Smooth muscle cell (in vitro differentiated cells): ENCODE data around the gene THEM5. TPM values are rescaled to one million over a fixed set of nuclear protein-coding genes. Genes with fewer than 3 reads are reported as not detected.

Experiments
- DNase-seq: peaks from one replicate; lab custom pipeline; 2025; ENCODE audit not compliant: unreplicated experiment; lab: John Stamatoyannopoulos, UW
- H2AFZ ChIP-seq: fragments of 200-600 bp; sonication (generic); 2 replicates; pipeline ENCODE4 v1.6.0; 2016; ENCODE audit warnings: antibody characterized with exemption, low read depth, mild to moderate bottlenecking
- H3F3A ChIP-seq: fragments of 200-600 bp; sonication (generic); 2 replicates; pipeline ENCODE4 v1.6.0; 2017; ENCODE audit warnings: antibody characterized with exemption, low read depth
- H3K27ac ChIP-seq: fragments of 200-600 bp; sonication (generic); 2 replicates; pipeline ENCODE4 v1.5.1; 2016; ENCODE audit warnings: low read depth, mild to moderate bottlenecking
- H3K27me3 ChIP-seq: fragments of 200-600 bp; sonication (generic); 2 replicates; pipeline ENCODE4 v1.6.1; 2016; ENCODE audit warnings: low read depth, mild to moderate bottlenecking
- H3K36me3 ChIP-seq: fragments of 200-600 bp; sonication (generic); 2 replicates; pipeline ENCODE4 v1.5.1; 2016; ENCODE audit warnings: low read depth
- H3K4me1 ChIP-seq: fragments of 200-600 bp; sonication (generic); 2 replicates; pipeline ENCODE4 v1.5.1; 2016; ENCODE audit warnings: low read depth
- H3K4me2 ChIP-seq: fragments of 200-600 bp; sonication (generic); 2 replicates; pipeline ENCODE4 v1.6.0; 2016; ENCODE audit warnings: mild to moderate bottlenecking
- H3K4me3 ChIP-seq: fragments of 200-600 bp; sonication (generic); 2 replicates; pipeline ENCODE4 v1.5.1; 2016; ENCODE audit warnings: mild to moderate bottlenecking
- H3K79me2 ChIP-seq: fragments of 200-600 bp; sonication (generic); 2 replicates; pipeline ENCODE4 v1.6.0; 2016; ENCODE audit warnings: low read depth, mild to moderate bottlenecking
- H3K9ac ChIP-seq: fragments of 200-600 bp; sonication (generic); 2 replicates; pipeline ENCODE4 v1.6.0; 2016; ENCODE audit warnings: low read depth
- H3K9me3 ChIP-seq: fragments of 200-600 bp; sonication (generic); replicated peaks from 2 replicates; pipeline ENCODE4 v1.5.1; 2016; ENCODE audit warnings: low read depth
- H4K20me1 ChIP-seq: fragments of 200-600 bp; sonication (generic); 2 replicates; pipeline ENCODE4 v1.6.0; 2016; ENCODE audit warnings: low read depth
- CTCF ChIP-seq: fragments of 200-600 bp; sonication (generic); IDR thresholded peaks from 2 replicates; pipeline ENCODE4 v1.5.1; 2017; ENCODE audit warnings: borderline replicate concordance, mild to moderate bottlenecking, antibody characterized with exemption; ENCODE audit not compliant: insufficient read depth, poor library complexity, severe bottlenecking
- WGBS: methylation state at CpG from one replicate; pipeline ENCODE4 v1.1.7; 2016; ENCODE audit warnings: low lambda C conversion rate; 5-methylcytosine and 5-hydroxymethylcytosine counted together
- polyA plus RNA-seq: library from polyadenylated mRNA; unstranded; fragments of >200 nt; fragmentation: Nextera tagmentation; extraction: Ambion mirVana; gene quantifications from 2 replicates; pipeline ENCODE4 v1.2.1, GENCODE V29; 2016
- small RNA-seq: library from RNA; depleted of rRNA; stranded (forward); fragments of <200 nt; gene quantifications from one replicate; pipeline ENCODE3, GENCODE V24; 2014
- total RNA-seq: library from RNA; depleted of rRNA; stranded (reverse); fragments of >200 nt; gene quantifications from 2 replicates; pipeline ENCODE4 v1.2.3, GENCODE V29; 2014

The THEM5 gene
- total and polyA plus RNA-seq, 2 experiments from 2014 or later = 0.76 to 1.0 TPM

GRCh38 chr1:151799179-151800022, 54.1 kb downstream of the THEM5 start:
- Histone ChIP-seq H3K4me2 (no peak overlapping the region), H2AFZ (no peak overlapping the region), H3K27me3 (peaks cover 6% of the 10 kb centered on the region), H3K27ac (no peak overlapping the region), H3K9me3 (no peaks in the 10 kb centered on the region), H3K36me3 (no peaks in the 10 kb centered on the region), H3K4me1 (no peaks in the 10 kb centered on the region), H4K20me1 (no peaks in the 10 kb centered on the region), H3F3A (no peaks in the 10 kb centered on the region), H3K79me2 (no peaks in the 10 kb centered on the region), H3K9ac (no peak overlapping the region), H3K4me3 (no peak overlapping the region)
- WGBS = 52% methylated on average over 9 of the region's 9 CpGs
- DNase-seq = no peak
- TF ChIP-seq CTCF = no peak

- TF ChIP-seq CTCF = no peak
- Histone ChIP-seq H3K9ac (no peak overlapping the region), H3K27me3 (no peaks in the 10 kb centered on the region), H3K36me3 (no peaks in the 10 kb centered on the region), H3F3A (no peaks in the 10 kb centered on the region), H3K4me2 (no peak overlapping the region), H3K79me2 (no peaks in the 10 kb centered on the region), H2AFZ (no peak overlapping the region), H3K4me3 (no peak overlapping the region), H3K27ac (no peak overlapping the region), H3K4me1 (no peaks in the 10 kb centered on the region), H3K9me3 (no peaks in the 10 kb centered on the region), H4K20me1 (no peaks in the 10 kb centered on the region)
- WGBS = 92% methylated on average over 5 of the region's 5 CpGs
- no peak for DNase-seq
Measured at GRCh38 chr1:151798571-151798970, 54.9 kb downstream of the THEM5 start.

Small RNA genes lying within 50 kb of the gene (small RNA-seq; reads per million reads assigned to genes)
- gene RF00019 = not detected

Other genes with a start within 250 kb of the THEM5 start
- 20.9 and 22.6 TPM in 2 replicates for gene SNX27, start 241.7 kb downstream of the THEM5 start, total RNA-seq
- 11.9 and 12.0 TPM in 2 replicates for gene SNX27, start 241.7 kb downstream of the THEM5 start, polyA plus RNA-seq
- gene CELF3, start 136.9 kb downstream of the THEM5 start, total RNA-seq = not detected in 2 replicates
- gene CELF3, start 136.9 kb downstream of the THEM5 start, polyA plus RNA-seq = not detected in 2 replicates
- not detected in 2 replicates for gene RIIAD1, start 132.2 kb downstream of the THEM5 start, total RNA-seq
- gene RIIAD1, start 132.2 kb downstream of the THEM5 start, polyA plus RNA-seq = not detected in 2 replicates
- 83.8 and 151 TPM in 2 replicates for gene MRPL9, start 90.2 kb downstream of the THEM5 start, total RNA-seq
- 109 and 110 TPM in 2 replicates for gene MRPL9, start 90.2 kb downstream of the THEM5 start, polyA plus RNA-seq
- gene TDRKH, start 63.2 kb downstream of the THEM5 start, total RNA-seq = 3.9 and 8.5 TPM in 2 replicates
- 3.9 and 4.7 TPM in 2 replicates for gene TDRKH, start 63.2 kb downstream of the THEM5 start, polyA plus RNA-seq
- gene LINGO4, start 48.3 kb downstream of the THEM5 start, total RNA-seq = not detected in 2 replicates
- gene LINGO4, start 48.3 kb downstream of the THEM5 start, polyA plus RNA-seq = not detected in 2 replicates
- not detected in 2 replicates for gene RORC, start 21.9 kb downstream of the THEM5 start, total RNA-seq
- not detected in 2 replicates for gene RORC, start 21.9 kb downstream of the THEM5 start, polyA plus RNA-seq
- not detected in 2 replicates for gene C2CD4D, start 13.9 kb downstream of the THEM5 start, total RNA-seq
- gene C2CD4D, start 13.9 kb downstream of the THEM5 start, polyA plus RNA-seq = 1.2 TPM in 1 of 2 replicates, not detected in the other
- 11.8 and 14.4 TPM in 2 replicates for gene THEM4, start 55.8 kb upstream of the THEM5 start, total RNA-seq
- 15.9 and 19.0 TPM in 2 replicates for gene THEM4, start 55.8 kb upstream of the THEM5 start, polyA plus RNA-seq
- 339 and 477 TPM in 2 replicates for gene S100A10, start 140.1 kb upstream of the THEM5 start, total RNA-seq
- 1,351 and 2,073 TPM in 2 replicates for gene S100A10, start 140.1 kb upstream of the THEM5 start, polyA plus RNA-seq
- 990 and 1,481 TPM in 2 replicates for gene S100A11, start 183.3 kb upstream of the THEM5 start, total RNA-seq
- gene S100A11, start 183.3 kb upstream of the THEM5 start, polyA plus RNA-seq = 2,824 and 4,054 TPM in 2 replicates
- not detected in 2 replicates for gene TCHHL1, start 235.4 kb upstream of the THEM5 start, total RNA-seq
- not detected in 2 replicates for gene TCHHL1, start 235.4 kb upstream of the THEM5 start, polyA plus RNA-seq